GM10248 (cell line): ENCODE results near the gene BCORL1.

Experiments
- CTCF ChIA-PET: fragments of 300-600 bp; sonication (Branson Sonifier 250); formaldehyde crosslinking; extraction: SDS; loops from one replicate; lab custom pipeline; 2021; ENCODE audit warnings: antibody characterized with exemption; lab: Yijun Ruan, JAX
- POLR2A ChIA-PET: fragments of 350-650 bp; sonication (Branson Sonifier 250); formaldehyde crosslinking; extraction: SDS; loops from one replicate; lab custom pipeline; 2020; ENCODE audit warnings: antibody characterized with exemption; lab: Yijun Ruan, JAX
- DNase-seq: peaks from one replicate; pipeline ENCODE4 v3.0.0; 2012; ENCODE audit errors: extremely low spot score
- TF ChIP-seq, protein P1 (sequence below): IDR thresholded peaks from 2 replicates; pipeline ENCODE4 v1.5.1; 2012; ENCODE audit warnings: mild to moderate bottlenecking, low read depth; ENCODE audit errors: extremely low read depth, missing control alignments, control extremely low read depth

BCORL1 gene

DNA sequence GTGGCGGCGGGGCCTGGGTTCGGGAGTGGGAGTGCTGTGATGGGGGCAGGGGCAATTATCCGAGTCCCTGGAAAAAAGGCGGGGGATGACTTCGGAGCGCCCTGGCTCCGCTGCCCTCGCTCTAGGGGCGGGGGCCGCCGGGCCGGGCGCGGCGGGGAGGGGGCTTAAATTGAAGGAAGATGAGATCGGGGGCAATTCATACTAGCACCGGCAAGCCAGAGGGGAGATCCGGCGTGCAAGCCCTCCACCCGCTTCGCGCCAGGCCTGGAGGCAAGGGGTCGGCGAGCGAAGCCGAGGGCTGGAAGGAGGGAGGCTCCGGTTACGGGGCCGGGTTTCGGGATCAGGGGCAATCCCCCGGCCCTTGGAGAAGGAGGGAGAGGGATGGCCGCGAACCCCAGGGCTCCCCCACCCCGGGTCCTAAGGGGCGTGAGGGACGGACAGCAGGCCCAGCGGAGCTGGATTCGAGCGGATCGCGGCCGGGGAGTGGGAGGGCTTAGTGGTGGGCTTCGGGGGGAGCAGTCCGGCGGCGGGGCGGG, 1.2 kb downstream of the BCORL1 start:
- ChIA-PET POLR2A (interaction anchor here (0.7 kb wide), 1 partner anchor 203 kb away, joined by 5 read pairs; no protein-coding TSS in a partner anchor), CTCF (interaction anchor here (1.5 kb wide), 1 partner anchor 58 kb away, joined by 3 read pairs; no protein-coding TSS in a partner anchor)
- TF ChIP-seq, protein P1, sequence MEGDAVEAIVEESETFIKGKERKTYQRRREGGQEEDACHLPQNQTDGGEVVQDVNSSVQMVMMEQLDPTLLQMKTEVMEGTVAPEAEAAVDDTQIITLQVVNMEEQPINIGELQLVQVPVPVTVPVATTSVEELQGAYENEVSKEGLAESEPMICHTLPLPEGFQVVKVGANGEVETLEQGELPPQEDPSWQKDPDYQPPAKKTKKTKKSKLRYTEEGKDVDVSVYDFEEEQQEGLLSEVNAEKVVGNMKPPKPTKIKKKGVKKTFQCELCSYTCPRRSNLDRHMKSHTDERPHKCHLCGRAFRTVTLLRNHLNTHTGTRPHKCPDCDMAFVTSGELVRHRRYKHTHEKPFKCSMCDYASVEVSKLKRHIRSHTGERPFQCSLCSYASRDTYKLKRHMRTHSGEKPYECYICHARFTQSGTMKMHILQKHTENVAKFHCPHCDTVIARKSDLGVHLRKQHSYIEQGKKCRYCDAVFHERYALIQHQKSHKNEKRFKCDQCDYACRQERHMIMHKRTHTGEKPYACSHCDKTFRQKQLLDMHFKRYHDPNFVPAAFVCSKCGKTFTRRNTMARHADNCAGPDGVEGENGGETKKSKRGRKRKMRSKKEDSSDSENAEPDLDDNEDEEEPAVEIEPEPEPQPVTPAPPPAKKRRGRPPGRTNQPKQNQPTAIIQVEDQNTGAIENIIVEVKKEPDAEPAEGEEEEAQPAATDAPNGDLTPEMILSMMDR, result no peak
- no peak for DNase-seq

DNA sequence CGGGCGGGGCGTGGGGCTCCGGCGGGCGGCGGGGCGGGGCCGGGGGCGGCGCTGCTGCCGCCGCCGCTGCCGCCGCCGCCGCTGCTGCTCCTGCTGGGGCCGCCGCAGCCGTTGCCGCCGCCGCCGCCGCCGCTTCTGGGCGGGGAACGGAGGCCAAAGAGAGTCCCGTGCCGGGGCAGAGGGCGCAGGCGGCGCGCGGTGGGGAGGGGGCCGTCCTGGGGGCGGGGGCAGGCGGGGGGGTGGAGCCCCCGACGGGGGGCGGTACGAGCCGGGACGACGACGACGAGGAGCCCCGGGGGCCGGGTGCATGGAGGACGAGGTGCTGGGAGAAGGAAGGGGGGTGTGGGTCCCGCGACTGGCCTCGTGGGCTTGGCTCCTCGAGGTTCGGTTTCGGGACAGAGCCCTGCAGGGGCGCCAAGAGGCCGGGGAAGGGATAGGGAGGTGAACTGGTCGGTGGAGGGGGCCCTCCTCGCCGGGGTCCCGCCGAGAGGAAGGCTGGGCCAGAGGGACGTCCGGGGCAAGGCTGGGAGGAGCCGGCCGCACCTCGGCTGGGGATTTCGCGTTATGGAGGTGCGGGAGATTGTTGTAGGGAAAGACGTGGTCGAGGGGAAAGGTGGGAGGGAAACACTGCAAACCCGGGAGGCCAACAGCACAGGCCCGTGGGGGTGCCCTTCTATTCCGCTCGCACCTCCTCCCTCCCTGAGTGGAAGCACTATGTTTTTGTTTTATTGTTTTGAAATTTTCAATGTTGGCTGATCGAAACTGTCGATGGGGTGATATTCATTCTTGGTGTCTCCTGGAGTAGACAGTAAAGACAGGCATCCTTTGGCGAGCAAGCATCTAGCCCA, 1.9 kb downstream of the BCORL1 start:
- CTCF ChIA-PET, result interaction anchor here (0.8 kb wide), 1 partner anchor 59 kb away, joined by 3 read pairs; no protein-coding TSS in a partner anchor
- POLR2A ChIA-PET, result no interaction called here
- peak; percentile 58 for DNase-seq

DNA sequence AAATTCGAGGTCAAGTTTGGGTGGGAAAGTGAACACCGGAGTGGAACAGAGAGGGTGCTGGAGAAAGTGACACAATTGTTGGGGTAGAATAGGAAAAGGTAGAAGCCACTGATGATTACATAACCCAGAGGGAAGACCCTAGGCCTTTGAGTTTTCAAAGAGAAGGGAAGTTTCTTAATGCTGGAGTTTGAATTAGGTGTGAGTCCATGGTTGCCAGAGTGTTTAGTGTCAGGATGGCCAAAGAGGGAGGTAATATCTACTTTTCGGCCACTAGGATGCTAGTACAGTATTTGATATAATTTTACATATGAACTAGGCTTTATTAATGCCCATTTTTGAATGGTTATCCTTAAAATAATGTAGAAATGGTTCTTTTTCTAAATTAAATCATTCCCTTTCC, 5.4 kb downstream of the BCORL1 start:
- TF ChIP-seq, protein P1, result no peak
- ChIA-PET CTCF (interaction anchor here (1.1 kb wide), 1 partner anchor 73 kb away, joined by 4 read pairs; no protein-coding TSS in a partner anchor), POLR2A (no interaction called here)
- DNase-seq, result no peak

More for the DNA sequence above, 1.9 kb downstream of the BCORL1 start:
- TF ChIP-seq, protein P1, result no peak

- POLR2A ChIA-PET, result no interaction called here
- DNase-seq, result no peak
- CTCF ChIA-PET, result interaction anchor here (1.6 kb wide), 1 partner anchor 32 kb away, joined by 3 read pairs; no protein-coding TSS in a partner anchor
- TF ChIP-seq, protein P1, result no peak
These were observed 9.7 kb downstream of the BCORL1 start for GRCh38 chrX:129992181-129992580.

DNA sequence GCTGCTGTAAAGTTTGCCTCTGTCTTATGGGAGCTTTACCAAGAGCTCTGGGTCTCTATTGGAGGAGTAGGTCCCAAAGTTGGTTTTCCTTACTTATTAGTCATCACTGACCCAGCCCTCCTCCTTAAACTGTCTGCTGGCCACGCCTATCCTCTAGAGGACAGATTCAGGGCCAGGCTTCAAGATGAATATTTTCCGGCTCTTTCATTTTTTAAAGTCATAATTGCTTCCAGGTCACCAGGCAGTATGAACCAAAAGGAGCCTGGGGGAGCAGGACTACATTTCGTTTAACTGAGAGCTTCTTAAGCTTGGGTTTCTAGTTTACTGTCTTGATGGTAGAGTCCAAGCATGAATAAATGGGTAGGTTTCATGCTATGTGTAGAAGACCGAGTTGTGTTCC, 13.7 kb downstream of the BCORL1 start:
- ChIA-PET CTCF (no interaction called here), POLR2A (no interaction called here)
- DNase-seq, result no peak
- TF ChIP-seq, protein P1, result no peak

GRCh38 chrX:129997086-129997485, 14.7 kb downstream of the BCORL1 start:
- CTCF ChIA-PET, result no interaction called here
- no peak for DNase-seq
- TF ChIP-seq, protein P1, result no peak
- POLR2A ChIA-PET, result no interaction called here
